ENCODE data around the gene PIEZO2. TPM values are rescaled to one million over a fixed set of nuclear protein-coding genes. Genes with fewer than 3 reads are reported as not detected.

Gene PIEZO2
- total and polyA plus RNA-seq, 2 of the 8 experiments (the other 6 are each of a cell fraction or from before 2014, with no cell fraction given), result 4.7 to 16.5 TPM

DNA sequence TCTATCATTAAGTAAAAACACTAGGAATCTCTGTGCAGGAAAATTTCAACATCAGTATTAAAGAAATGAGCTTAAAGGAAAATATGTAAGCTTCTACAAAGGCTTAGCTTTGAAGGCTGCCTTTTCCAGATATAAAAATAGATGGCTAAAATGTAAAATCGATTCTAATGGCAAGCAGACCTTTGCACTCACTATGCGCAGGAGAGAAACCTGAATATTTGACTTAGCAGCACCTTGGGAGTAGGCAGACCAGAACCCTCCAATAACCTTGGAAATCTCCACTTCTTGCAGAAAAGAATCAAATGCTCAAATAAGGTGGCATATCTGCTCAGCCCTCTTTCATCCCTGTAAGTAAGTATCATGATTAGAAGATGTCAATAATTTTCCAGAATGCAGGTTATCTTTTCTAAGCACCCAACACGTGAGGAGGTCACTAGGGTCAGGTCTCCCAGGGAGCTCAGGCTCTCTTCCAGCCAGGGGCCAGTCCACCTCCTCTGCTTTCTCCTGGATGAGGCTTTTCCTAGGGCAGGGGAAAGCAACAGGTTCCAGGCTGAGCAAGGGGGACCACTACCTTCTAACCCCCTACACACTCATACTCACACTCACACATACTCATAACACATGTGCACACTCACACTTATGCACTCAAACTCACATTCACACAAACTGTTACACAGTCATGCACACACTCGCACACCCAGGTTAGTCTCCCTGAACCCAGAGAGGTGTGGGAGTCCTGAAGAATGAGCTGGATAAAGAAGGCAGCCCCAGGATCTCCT, 3.8 kb downstream of the PIEZO2 start (continued):
- TF ChIP-seq FOSL1 (IDR thresholded peaks at IDR 0.05; ENCODE audit: insufficient read depth, low read depth, low read length), result no peak
- no peak for TF ChIP-seq PHF8 (conservative IDR thresholded peaks at IDR 0.05; ENCODE audit: low read depth, low read length)
- TF ChIP-seq CREB1 (IDR thresholded peaks at IDR 0.05), result no peak
- no peak for TF ChIP-seq TBP (IDR thresholded peaks at IDR 0.05; ENCODE audit: low read depth, low read length)
- TF ChIP-seq SAP30 (IDR thresholded peaks at IDR 0.05; ENCODE audit: insufficient read depth, insufficient replicate concordance, low read length), result no peak
- TF ChIP-seq SUZ12 (IDR thresholded peaks at IDR 0.05; ENCODE audit: low read length), result no peak
- TF ChIP-seq JUND (IDR thresholded peaks at IDR 0.05; ENCODE audit: low read length), result no peak
- TF ChIP-seq, protein P1, sequence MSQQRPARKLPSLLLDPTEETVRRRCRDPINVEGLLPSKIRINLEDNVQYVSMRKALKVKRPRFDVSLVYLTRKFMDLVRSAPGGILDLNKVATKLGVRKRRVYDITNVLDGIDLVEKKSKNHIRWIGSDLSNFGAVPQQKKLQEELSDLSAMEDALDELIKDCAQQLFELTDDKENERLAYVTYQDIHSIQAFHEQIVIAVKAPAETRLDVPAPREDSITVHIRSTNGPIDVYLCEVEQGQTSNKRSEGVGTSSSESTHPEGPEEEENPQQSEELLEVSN (IDR thresholded peaks at IDR 0.05), result no peak
- TF ChIP-seq YY1 (IDR thresholded peaks at IDR 0.05; ENCODE audit: low read depth, low read length), result no peak
- TF ChIP-seq MAFK (IDR thresholded peaks at IDR 0.05; ENCODE audit: low read depth, low read length), result no peak
- TF ChIP-seq RAD21 (IDR thresholded peaks at IDR 0.05 in 1 of 2, conservative IDR thresholded peaks at IDR 0.05 in 1 of 2; ENCODE audit: low read depth in 2 of 2, low read length in 2 of 2), result no peak
- no peak for TF ChIP-seq GTF2F1 (IDR thresholded peaks at IDR 0.05; ENCODE audit: borderline replicate concordance, low read depth, low read length)
- no peak for TF ChIP-seq POU5F1 (IDR thresholded peaks at IDR 0.05; ENCODE audit: low read depth, low read length)
